GM21737 (cell line): ENCODE measurements around the gene ZNF57.
"Not testable (repeated sequence)": the region's sequence is repeated elsewhere in the genome, so short reads cannot be mapped to it uniquely, and the experiment has no call there.

Experiments used
- ATAC-seq: cut with Tn5 transposase; IDR thresholded peaks from one replicate; pipeline ENCODE4 v1.9.1; 2021; ENCODE audit warnings: mild to moderate bottlenecking, moderate library complexity; ENCODE audit not compliant: unreplicated experiment

Gene ZNF57

DNA sequence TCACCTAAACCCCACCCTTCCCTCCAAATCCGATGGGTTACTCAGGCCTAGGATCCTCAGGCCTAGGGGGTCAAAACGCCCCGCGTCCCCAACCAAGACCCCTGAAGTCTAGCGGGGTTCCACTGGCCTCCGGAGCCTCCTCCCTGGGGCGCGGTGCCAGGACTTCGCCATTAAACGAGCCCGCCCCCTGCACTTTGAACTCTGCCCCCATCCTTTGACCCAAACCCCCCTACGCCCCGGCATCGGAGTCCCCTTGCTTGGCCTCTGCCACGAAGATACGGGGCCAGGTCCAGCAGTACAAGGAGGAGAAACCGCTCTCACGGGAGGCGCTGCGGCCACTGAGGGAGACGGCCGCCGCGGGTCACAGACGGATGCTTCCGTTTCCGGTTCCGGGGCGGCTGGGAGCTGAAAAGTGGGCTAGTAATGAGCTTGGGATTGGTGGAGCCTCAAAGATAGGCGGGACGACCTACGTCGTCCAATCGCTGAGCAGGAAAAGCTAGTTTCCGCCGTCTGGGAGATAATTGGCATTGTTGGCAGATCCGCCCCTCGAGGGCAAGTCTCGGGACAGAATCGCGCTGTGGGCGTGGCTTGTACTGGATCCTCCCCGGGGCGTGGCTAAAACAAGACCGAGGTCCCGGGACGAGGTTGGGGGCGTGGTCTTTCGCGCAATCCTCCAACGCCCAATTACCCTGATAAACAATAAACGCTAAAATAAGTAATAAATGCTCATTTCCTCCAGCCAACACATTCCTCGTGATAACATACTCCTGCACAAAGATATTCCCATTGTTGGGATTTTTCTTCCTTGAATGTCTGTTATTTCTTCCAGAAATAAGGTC lies 49.8 kb downstream of the ZNF57 start:
- ATAC-seq = peak; percentile 87

- ATAC-seq = no peak
Observed at GRCh38 chr19:2952953-2953481, 52.3 kb downstream of the ZNF57 start.

DNA sequence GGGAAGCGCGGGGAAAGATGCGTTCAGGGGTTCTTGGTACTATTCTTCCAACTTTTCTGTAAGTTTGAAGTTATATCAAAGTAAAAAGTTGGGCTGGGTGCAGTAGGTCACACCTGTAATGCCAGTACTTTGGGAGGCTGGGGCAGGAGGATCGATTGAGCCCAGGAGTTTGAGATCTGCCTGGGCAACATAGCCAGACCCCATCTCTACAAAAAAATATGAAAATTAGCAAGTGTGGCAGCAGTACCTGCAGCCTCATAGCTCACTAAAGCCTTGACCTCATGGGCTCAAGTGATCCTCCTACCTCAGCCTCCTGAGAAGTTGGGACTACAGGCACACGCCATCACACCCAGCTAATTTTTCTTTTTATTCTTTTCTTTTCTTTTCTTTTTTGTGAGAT lies 56.4 kb downstream of the ZNF57 start:
- no peak for ATAC-seq

- no peak for ATAC-seq
Observed at GRCh38 chr19:2960120-2960519, 59.4 kb downstream of the ZNF57 start.

GRCh38 chr19:2962018-2962670 lies 61.4 kb downstream of the ZNF57 start:
- no peak for ATAC-seq

DNA sequence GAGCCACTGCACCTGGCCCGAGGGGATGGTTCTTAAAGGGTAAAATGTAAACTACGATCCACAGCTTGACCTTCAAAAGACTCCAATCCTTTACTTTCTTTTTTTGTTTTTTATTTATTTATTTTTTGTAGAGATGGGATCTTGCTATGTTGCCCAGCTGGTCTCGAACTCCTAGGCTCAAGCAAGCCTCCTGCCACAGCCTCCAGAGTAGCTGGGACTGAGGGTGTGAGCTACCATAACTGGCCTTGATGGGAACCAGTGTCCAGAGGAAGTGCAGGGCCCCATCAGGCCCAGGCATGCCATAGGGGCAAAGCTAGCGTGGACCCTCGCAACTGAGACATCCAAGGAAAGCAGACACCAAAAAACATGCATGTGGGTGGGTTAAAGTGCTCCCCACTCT lies 62.4 kb downstream of the ZNF57 start:
- ATAC-seq = no peak

DNA sequence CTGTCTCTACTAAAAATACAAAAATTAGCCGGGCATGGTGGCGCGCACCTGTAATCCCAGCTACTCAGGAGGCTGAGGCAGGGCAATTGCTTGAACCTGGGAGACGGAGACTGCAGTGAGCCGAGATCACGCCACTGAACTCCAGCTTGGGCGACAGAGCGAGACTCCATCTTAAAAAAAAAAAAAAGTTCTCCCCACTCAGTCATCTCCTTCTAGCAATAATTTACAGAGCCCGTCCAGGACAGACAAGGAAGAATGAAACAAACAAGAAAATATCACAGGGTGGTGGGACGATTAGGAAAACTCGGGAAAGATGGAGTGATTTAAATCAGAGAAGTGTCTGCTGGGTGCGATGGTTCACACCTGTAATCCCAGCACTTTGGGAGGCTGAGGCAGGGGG lies 62.9 kb downstream of the ZNF57 start:
- not testable (repeated sequence) for ATAC-seq

- no peak for ATAC-seq
Observed at GRCh38 chr19:2964874-2965273, 64.1 kb downstream of the ZNF57 start.

- ATAC-seq = no peak
Observed at GRCh38 chr19:2967972-2968371, 67.2 kb downstream of the ZNF57 start.
